GM18526 (cell line): Measurements from ENCODE around the gene ZNF556.

Experiments
- POLR2A ChIP-seq: IDR thresholded peaks from 3 replicates; pipeline ENCODE4 v1.6.1; 2011; ENCODE audit not compliant: insufficient read length; ENCODE audit errors: extremely low read depth

ZNF556 gene

GRCh38 chr19:2883686-2884439 is 16.7 kb downstream of the ZNF556 start:
- TF ChIP-seq POLR2A: no peak

GRCh38 chr19:2885736-2886135 is 18.6 kb downstream of the ZNF556 start:
- no peak for TF ChIP-seq POLR2A

- no peak for TF ChIP-seq POLR2A
Observed at GRCh38 chr19:2887391-2887914, 20.3 kb downstream of the ZNF556 start.

GRCh38 chr19:2888731-2889224 is 21.6 kb downstream of the ZNF556 start:
- TF ChIP-seq POLR2A: peak; percentile 41

- no peak for TF ChIP-seq POLR2A
Observed at GRCh38 chr19:2896694-2897093, 29.6 kb downstream of the ZNF556 start.

- peak; percentile 71 for TF ChIP-seq POLR2A
Observed at GRCh38 chr19:2900296-2901252, 33.4 kb downstream of the ZNF556 start, which contains the start of gene ZNF57. TSS of gene ZNF57 (plus strand) at chr19:2900928. CDS start at chr19:2901046, 118 bp downstream.

- TF ChIP-seq POLR2A: no peak
Observed at GRCh38 chr19:2902590-2903218, 35.6 kb downstream of the ZNF556 start.

GRCh38 chr19:2905918-2906519 is 38.9 kb downstream of the ZNF556 start:
- TF ChIP-seq POLR2A: no peak

GRCh38 chr19:2906631-2907195 is 39.6 kb downstream of the ZNF556 start:
- TF ChIP-seq POLR2A: no peak

- TF ChIP-seq POLR2A: no peak
Observed at GRCh38 chr19:2912306-2912705, 45.2 kb downstream of the ZNF556 start.

GRCh38 chr19:2917275-2918184 is 50.4 kb downstream of the ZNF556 start:
- no peak for TF ChIP-seq POLR2A

GRCh38 chr19:2922987-2923386 is 55.9 kb downstream of the ZNF556 start:
- TF ChIP-seq POLR2A: no peak

- TF ChIP-seq POLR2A: no peak
Observed at GRCh38 chr19:2923510-2923909, 56.4 kb downstream of the ZNF556 start.
